Fibroblast of lung (primary cell): Measurements from ENCODE around the gene ANKRD61. TPM values are rescaled to one million over a fixed set of nuclear protein-coding genes. Genes with fewer than 3 reads are reported as not detected.
"Not testable (repeated sequence)": the region's sequence is repeated elsewhere in the genome, so short reads cannot be mapped to it uniquely, and the experiment has no call there.

Source experiments
- DNase-seq, 2 donors: peaks; one replicate each; pipeline versions ENCODE4 v3.0.0 to v3.0.0-alpha.2; 2010; ENCODE audit warnings: low read depth in 2 of 2
- H2AFZ ChIP-seq: 2 replicates; pipeline ENCODE4 v1.5.1; 2012; ENCODE audit warnings: low read length, control low read depth, inconsistent platforms
- H3K27ac ChIP-seq: 2 replicates; pipeline ENCODE4 v1.5.1; 2011; ENCODE audit warnings: low read length, control low read depth; ENCODE audit not compliant: insufficient read depth
- H3K27me3 ChIP-seq: 2 replicates; pipeline ENCODE4 v1.5.1; 2011; ENCODE audit warnings: mild to moderate bottlenecking, low read length; ENCODE audit not compliant: control insufficient read depth, insufficient read depth
- H3K36me3 ChIP-seq: 2 replicates; pipeline ENCODE4 v1.5.1; 2011; ENCODE audit warnings: low read length; ENCODE audit not compliant: control insufficient read depth, insufficient read depth
- H3K4me1 ChIP-seq: 2 replicates; pipeline ENCODE4 v1.5.1; 2011; ENCODE audit warnings: low read length; ENCODE audit not compliant: control insufficient read depth, insufficient read depth; ENCODE audit errors: extremely low read depth
- H3K4me2 ChIP-seq: 2 replicates; pipeline ENCODE4 v1.5.1; 2011; ENCODE audit warnings: low read length, control low read depth; ENCODE audit not compliant: insufficient read depth; ENCODE audit errors: extremely low read depth
- H3K4me3 ChIP-seq, 4 experiments: fragments of 200-600 bp in 1 of 4; sonication (generic) in 1 of 4; replicated peaks in 1 of 4; 2 replicates each; pipeline ENCODE4 v1.5.1; 2011 to 2016; ENCODE audit warnings: low read length in 4 of 4, low read depth in 3 of 4, mild to moderate bottlenecking in 3 of 4, control low read depth in 2 of 4, inconsistent platforms in 1 of 4, mixed read lengths in 1 of 4; ENCODE audit not compliant: insufficient read depth in 1 of 4; ENCODE audit errors: control extremely low read depth in 1 of 4
- H3K79me2 ChIP-seq: 2 replicates; pipeline ENCODE4 v1.5.1; 2012; ENCODE audit warnings: mild to moderate bottlenecking, low read length, inconsistent platforms; ENCODE audit not compliant: control insufficient read depth, insufficient read depth
- H3K9ac ChIP-seq: 2 replicates; pipeline ENCODE4 v1.5.1; 2011; ENCODE audit warnings: mild to moderate bottlenecking, low read length, control low read depth; ENCODE audit not compliant: insufficient read depth
- H3K9me3 ChIP-seq: 2 replicates; pipeline ENCODE4 v1.5.1; 2012; ENCODE audit warnings: low read depth, low read length; ENCODE audit not compliant: control insufficient read depth, insufficient read depth
- H4K20me1 ChIP-seq: 2 replicates; pipeline ENCODE4 v1.5.1; 2011; ENCODE audit warnings: low read length; ENCODE audit not compliant: control insufficient read depth, insufficient read depth; ENCODE audit errors: extremely low read depth
- EZH2 ChIP-seq: IDR thresholded peaks from 2 replicates; pipeline ENCODE4 v1.5.1; 2012; ENCODE audit warnings: low read length, control low read depth, mild to moderate bottlenecking; ENCODE audit errors: missing control alignments
- polyA plus RNA-seq, 2 donors: library from polyadenylated mRNA; depleted of rRNA in 1 of 2; stranded (reverse) in 1 of 2; unstranded in 1 of 2; fragments of >200 nt; gene quantifications; 2 replicates each; pipeline ENCODE4 v1.2.1, GENCODE V29; 2011 to 2012; ENCODE audit warnings: missing spikeins in 1 of 2
- total RNA-seq: library from RNA; depleted of rRNA; stranded (reverse); fragments of >200 nt; gene quantifications from 2 replicates; pipeline ENCODE4 v1.2.1, GENCODE V29; 2014
- TF ChIP-seq, protein P1 (sequence below), 2 donors: IDR thresholded peaks in 1 of 2; conservative IDR thresholded peaks in 1 of 2; 1 replicate in 1 of 2; 2 replicates in 1 of 2; pipeline ENCODE4 v1.5.1; 2011 to 2012; ENCODE audit warnings: low read length in 2 of 2, control low read depth in 1 of 2, inconsistent platforms in 1 of 2, low read depth in 1 of 2, mild to moderate bottlenecking in 1 of 2

ANKRD61 gene
- total and polyA plus RNA-seq, 2 donors (not counting 1 experiment from before 2014, with no cell fraction given), result 0.17 to 0.43 TPM

DNA sequence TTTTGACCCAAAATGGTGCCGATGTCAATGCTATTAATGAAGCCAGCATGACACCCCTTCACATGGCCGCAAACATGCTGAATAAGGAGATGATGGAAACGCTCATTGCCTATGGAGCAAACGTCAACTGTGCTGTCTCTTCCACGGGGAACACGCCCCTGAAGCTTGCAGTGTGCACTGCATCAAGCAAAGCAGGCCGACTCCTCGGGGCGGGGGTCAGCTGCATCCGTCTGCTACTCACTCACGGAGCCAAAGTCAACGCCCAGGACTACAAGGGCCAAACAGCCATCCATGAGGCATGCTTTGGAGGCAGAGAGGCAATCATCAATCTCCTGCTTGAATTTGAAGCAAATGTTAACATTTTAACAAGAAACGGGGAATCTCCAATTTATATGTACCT, 4.5 kb downstream of the ANKRD61 start:
- Histone ChIP-seq H3K9me3 (no peaks in the 10 kb centered on the region), H3K4me2 (no peak overlapping the region), H3K79me2 (no peaks in the 10 kb centered on the region), H3K27me3 (no peaks in the 10 kb centered on the region), H3K4me1 (no peaks in the 10 kb centered on the region), H3K36me3 (peaks cover 10% of the 10 kb centered on the region), H3K4me3 (no peak overlapping the region), H4K20me1 (no peaks in the 10 kb centered on the region), H2AFZ (no peak overlapping the region), H3K9ac (no peak overlapping the region), H3K27ac (no peak overlapping the region)
- no peak for DNase-seq
- TF ChIP-seq, protein P1, sequence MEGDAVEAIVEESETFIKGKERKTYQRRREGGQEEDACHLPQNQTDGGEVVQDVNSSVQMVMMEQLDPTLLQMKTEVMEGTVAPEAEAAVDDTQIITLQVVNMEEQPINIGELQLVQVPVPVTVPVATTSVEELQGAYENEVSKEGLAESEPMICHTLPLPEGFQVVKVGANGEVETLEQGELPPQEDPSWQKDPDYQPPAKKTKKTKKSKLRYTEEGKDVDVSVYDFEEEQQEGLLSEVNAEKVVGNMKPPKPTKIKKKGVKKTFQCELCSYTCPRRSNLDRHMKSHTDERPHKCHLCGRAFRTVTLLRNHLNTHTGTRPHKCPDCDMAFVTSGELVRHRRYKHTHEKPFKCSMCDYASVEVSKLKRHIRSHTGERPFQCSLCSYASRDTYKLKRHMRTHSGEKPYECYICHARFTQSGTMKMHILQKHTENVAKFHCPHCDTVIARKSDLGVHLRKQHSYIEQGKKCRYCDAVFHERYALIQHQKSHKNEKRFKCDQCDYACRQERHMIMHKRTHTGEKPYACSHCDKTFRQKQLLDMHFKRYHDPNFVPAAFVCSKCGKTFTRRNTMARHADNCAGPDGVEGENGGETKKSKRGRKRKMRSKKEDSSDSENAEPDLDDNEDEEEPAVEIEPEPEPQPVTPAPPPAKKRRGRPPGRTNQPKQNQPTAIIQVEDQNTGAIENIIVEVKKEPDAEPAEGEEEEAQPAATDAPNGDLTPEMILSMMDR (conservative IDR thresholded peaks at IDR 0.05 in 1 of 2, IDR thresholded peaks at IDR 0.05 in 1 of 2; ENCODE audit: low read depth in 1 of 2, low read length in 2 of 2), result no peak
- no peak for TF ChIP-seq EZH2

DNA sequence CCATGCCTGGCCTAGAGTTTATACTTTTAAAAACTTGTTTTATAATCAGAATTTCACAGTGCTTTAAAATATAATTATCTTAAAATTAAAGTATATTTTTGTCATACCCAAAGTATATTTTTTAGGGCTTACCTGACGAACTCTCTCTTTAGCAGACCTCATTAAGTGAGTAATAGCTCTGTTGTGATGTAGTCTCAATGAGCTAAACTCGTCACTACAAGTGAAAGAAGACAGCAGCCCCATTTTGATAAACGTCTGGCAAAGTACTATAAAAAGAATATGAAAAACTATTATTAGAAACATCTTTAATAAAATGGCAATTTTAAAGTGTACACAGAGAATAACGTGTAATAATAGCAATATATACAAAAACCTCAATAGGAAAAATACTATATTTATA, 18.6 kb downstream of the ANKRD61 start:
- no peak overlapping the region for H3K4me2 ChIP-seq
- H3K79me2 ChIP-seq, result peaks cover 1% of the 10 kb centered on the region
- H3K4me3 ChIP-seq, result no peak overlapping the region
- TF ChIP-seq, protein P1 (conservative IDR thresholded peaks at IDR 0.05 in 1 of 2, IDR thresholded peaks at IDR 0.05 in 1 of 2; ENCODE audit: low read depth in 1 of 2, low read length in 2 of 2), result no peak
- no peak for TF ChIP-seq EZH2
- no peak overlapping the region for H3K27ac ChIP-seq
- no peaks in the 10 kb centered on the region for H3K9me3 ChIP-seq
- H2AFZ ChIP-seq, result no peak overlapping the region
- H3K9ac ChIP-seq, result no peak overlapping the region
- H3K4me1 ChIP-seq, result no peaks in the 10 kb centered on the region
- no peaks in the 10 kb centered on the region for H4K20me1 ChIP-seq
- peaks cover 5% of the 10 kb centered on the region for H3K36me3 ChIP-seq
- DNase-seq, result no peak
- no peaks in the 10 kb centered on the region for H3K27me3 ChIP-seq

DNA sequence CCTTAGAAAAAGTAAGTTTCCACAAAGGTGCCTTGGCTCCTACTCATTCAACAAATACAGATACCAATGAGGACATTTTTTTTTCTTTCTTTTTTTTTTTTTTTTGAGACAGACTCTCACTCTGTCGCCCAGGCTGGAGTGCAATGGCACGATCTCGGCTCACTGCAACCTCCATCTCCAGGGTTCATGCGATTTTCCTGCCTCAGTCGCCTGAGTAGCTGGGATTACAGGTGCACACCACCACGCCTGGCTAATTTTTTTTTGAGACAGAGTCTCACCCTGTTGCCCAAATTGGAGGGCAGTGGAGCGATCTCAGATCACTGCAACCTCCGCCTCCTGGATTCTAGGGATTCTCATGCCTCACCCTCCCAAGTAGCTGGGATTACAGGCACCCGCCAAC, 20.0 kb downstream of the ANKRD61 start:
- H3K4me3 ChIP-seq, H3K4me1 ChIP-seq, H2AFZ ChIP-seq, H3K9ac ChIP-seq, H3K36me3 ChIP-seq, H3K27ac ChIP-seq, DNase-seq, H3K27me3 ChIP-seq, H4K20me1 ChIP-seq, H3K4me2 ChIP-seq, H3K9me3 ChIP-seq: not testable (repeated sequence)
- peaks cover 13% of the 10 kb centered on the region for H3K79me2 ChIP-seq
